Mesendoderm (in vitro differentiated cells): ENCODE data around the gene TTC24.

Experiments
- DNase-seq: peaks from one replicate; pipeline ENCODE4 v3.0.0; 2013
- H2AK5ac ChIP-seq: 2 replicates; pipeline ENCODE4 v1.6.1; 2013; ENCODE audit warnings: low read length, inconsistent platforms
- H2BK120ac ChIP-seq: 2 replicates; pipeline ENCODE4 v1.6.1; 2013; ENCODE audit warnings: low read depth, mild to moderate bottlenecking, low read length, moderate library complexity, mixed read lengths
- H2BK15ac ChIP-seq: replicated peaks from 2 replicates; pipeline ENCODE4 v1.6.1; 2013; ENCODE audit warnings: low read depth, mild to moderate bottlenecking, moderate library complexity
- H2BK5ac ChIP-seq: 2 replicates; pipeline ENCODE4 v1.6.1; 2013; ENCODE audit warnings: low read length, inconsistent platforms
- H3K18ac ChIP-seq: 2 replicates; pipeline ENCODE4 v1.6.1; 2013; ENCODE audit warnings: mild to moderate bottlenecking, low read length, mixed read lengths
- H3K23ac ChIP-seq: one replicate; pipeline ENCODE4 v1.6.1; 2013; ENCODE audit warnings: low read length
- H3K27ac ChIP-seq: 2 replicates; pipeline ENCODE4 v1.5.1; 2013; ENCODE audit warnings: low read depth, mild to moderate bottlenecking, inconsistent platforms, low read length, moderate library complexity
- H3K27me3 ChIP-seq: 2 replicates; pipeline ENCODE4 v1.6.1; 2013; ENCODE audit warnings: low read length, control low read depth, mild to moderate bottlenecking, inconsistent platforms; ENCODE audit not compliant: insufficient read depth, poor library complexity
- H3K36me3 ChIP-seq: 2 replicates; pipeline ENCODE4 v1.6.1; 2013; ENCODE audit warnings: low read length, inconsistent platforms; ENCODE audit not compliant: control insufficient read depth, insufficient read depth
- H3K4ac ChIP-seq: one replicate; pipeline ENCODE4 v1.6.1; 2013; ENCODE audit warnings: low read depth, mild to moderate bottlenecking, low read length, moderate library complexity
- H3K4me1 ChIP-seq: 2 replicates; pipeline ENCODE4 v1.6.1; 2013; ENCODE audit warnings: low read depth, low read length, inconsistent platforms; ENCODE audit not compliant: control insufficient read depth
- H3K4me2 ChIP-seq: 2 replicates; pipeline ENCODE4 v1.6.1; 2013; ENCODE audit warnings: low read length
- H3K4me3 ChIP-seq: 2 replicates; pipeline ENCODE4 v1.5.1; 2013; ENCODE audit warnings: mild to moderate bottlenecking, low read length
- H3K56ac ChIP-seq: one replicate; pipeline ENCODE4 v1.6.1; 2013; ENCODE audit warnings: low read length
- H3K79me1 ChIP-seq: 2 replicates; pipeline ENCODE4 v1.6.1; 2013; ENCODE audit warnings: low read length, inconsistent platforms
- H3K79me2 ChIP-seq: 2 replicates; pipeline ENCODE4 v1.6.1; 2013; ENCODE audit warnings: mild to moderate bottlenecking, low read length; ENCODE audit not compliant: control insufficient read depth, insufficient read depth
- H3K9ac ChIP-seq: 2 replicates; pipeline ENCODE4 v1.6.1; 2013; ENCODE audit warnings: low read length, inconsistent platforms
- H4K5ac ChIP-seq: one replicate; pipeline ENCODE4 v1.6.1; 2013; ENCODE audit warnings: low read length
- H4K8ac ChIP-seq: one replicate; pipeline ENCODE4 v1.6.1; 2013; ENCODE audit warnings: low read depth, mild to moderate bottlenecking, control low read depth, low read length, moderate library complexity
- WGBS: extraction: QIAGEN DNeasy Blood & Tissue Kit; methylation state at CpG from one replicate; pipeline ENCODE4 v1.1.7; 2013; ENCODE audit warnings: low lambda C conversion rate, missing lambda C conversion rate; ENCODE audit not compliant: insufficient coverage; ENCODE audit errors: extremely low coverage; 5-methylcytosine and 5-hydroxymethylcytosine counted together

Gene TTC24

DNA sequence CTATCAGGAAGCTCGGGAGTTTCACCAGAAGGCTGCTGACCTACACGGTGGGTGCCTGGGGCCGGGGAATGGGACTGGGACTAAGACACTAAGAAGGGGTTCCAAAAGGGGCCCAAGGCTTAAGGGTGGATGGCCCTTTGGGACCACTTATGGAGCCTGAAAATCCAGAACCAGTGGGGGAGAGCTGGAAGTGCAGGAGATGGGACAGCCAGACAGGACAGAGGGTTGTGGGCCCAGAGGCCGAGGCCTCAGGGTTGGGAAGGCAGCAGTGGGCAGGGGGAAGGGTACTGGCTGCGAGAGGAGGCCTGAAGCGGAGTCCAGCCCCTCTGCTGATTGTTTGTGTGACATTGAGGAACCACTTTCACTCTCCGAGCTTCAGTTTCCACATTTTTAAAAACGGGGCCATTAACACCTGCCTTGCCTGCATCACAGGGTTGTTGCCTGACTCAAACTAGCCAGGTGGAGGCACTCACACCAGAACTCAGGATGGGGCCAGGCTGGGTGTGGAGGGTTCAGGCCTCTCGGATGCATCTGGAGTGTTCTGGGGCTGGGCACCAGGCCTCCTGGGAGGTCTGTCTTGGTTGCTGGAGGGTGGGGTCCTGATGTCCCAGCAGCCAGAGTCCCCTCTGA, 3.0 kb downstream of the TTC24 start:
- no peaks in the 10 kb centered on the region for H3K27me3 ChIP-seq
- H2AK5ac ChIP-seq = no peak overlapping the region
- no peak overlapping the region for H3K9ac ChIP-seq
- no peak overlapping the region for H3K4me2 ChIP-seq
- no peak overlapping the region for H3K27ac ChIP-seq
- no peak overlapping the region for H2BK120ac ChIP-seq
- H4K8ac ChIP-seq = no peak overlapping the region
- H3K23ac ChIP-seq = no peak overlapping the region
- H4K5ac ChIP-seq = no peak overlapping the region
- H2BK5ac ChIP-seq = no peak overlapping the region
- no CpG with 5 or more reads among the region's 9 CpGs for WGBS
- H3K56ac ChIP-seq = no peak overlapping the region
- no peaks in the 10 kb centered on the region for H3K79me1 ChIP-seq
- no peak for DNase-seq
- no peak overlapping the region for H3K4me3 ChIP-seq
- H3K36me3 ChIP-seq = no peaks in the 10 kb centered on the region
- H2BK15ac ChIP-seq = no peak overlapping the region
- H3K4me1 ChIP-seq = peaks cover 1% of the 10 kb centered on the region
- H3K79me2 ChIP-seq = no peaks in the 10 kb centered on the region
- no peak overlapping the region for H3K18ac ChIP-seq
- H3K4ac ChIP-seq = no peak overlapping the region

DNA sequence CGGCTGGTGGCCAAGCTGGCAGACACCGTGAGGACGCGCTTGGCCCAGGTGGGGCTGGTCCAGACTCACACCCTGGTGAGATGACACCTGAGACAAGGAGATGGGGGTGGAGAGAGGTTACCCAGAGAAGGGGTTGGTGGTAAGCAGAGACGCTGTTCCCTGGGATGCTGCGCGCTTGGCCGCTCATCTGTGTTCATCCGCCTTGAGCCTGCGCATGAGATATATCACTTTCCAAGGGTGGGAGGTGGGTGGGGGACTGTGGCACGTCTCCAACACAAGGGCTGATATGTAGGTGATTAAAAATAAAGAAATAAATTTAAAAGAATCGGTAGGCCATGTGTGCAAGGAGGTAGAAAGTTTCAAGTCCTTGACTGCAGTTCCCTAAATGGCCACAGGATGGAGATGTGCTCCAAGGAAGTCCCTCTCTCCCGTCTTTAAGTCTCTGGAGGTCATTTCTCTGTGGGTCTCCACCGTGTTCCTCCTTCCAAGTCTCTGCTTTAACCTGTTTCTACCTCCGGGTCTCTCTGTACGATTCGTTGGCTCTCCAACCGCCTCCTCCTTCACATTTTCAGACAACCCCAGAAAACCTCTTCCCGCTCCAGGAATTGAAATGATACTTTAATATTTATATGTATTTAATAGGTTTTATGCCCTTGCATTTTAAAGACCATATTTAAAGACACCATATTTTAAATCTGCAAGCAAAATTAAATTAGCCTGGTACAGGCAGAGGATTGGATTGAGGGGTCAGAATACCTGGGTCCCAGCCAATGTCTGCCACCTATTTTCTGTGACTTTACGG, 4.5 kb downstream of the TTC24 start:
- H3K27ac ChIP-seq = no peak overlapping the region
- H2AK5ac ChIP-seq = no peak overlapping the region
- H3K18ac ChIP-seq = no peak overlapping the region
- H3K27me3 ChIP-seq = no peaks in the 10 kb centered on the region
- H3K56ac ChIP-seq = peak overlapping the region; percentile 64
- H3K9ac ChIP-seq = peak overlapping the region; percentile 41
- no peak overlapping the region for H3K23ac ChIP-seq
- WGBS = no CpG with 5 or more reads among the region's 20 CpGs
- H3K4me2 ChIP-seq = no peak overlapping the region
- no peak overlapping the region for H2BK15ac ChIP-seq
- no peaks in the 10 kb centered on the region for H3K79me1 ChIP-seq
- no peak overlapping the region for H2BK120ac ChIP-seq
- H3K79me2 ChIP-seq = no peaks in the 10 kb centered on the region
- no peaks in the 10 kb centered on the region for H3K36me3 ChIP-seq
- peak; percentile 92 for DNase-seq
- no peak overlapping the region for H3K4me3 ChIP-seq
- H4K5ac ChIP-seq = no peak overlapping the region
- H2BK5ac ChIP-seq = no peak overlapping the region
- H3K4me1 ChIP-seq = peaks cover 1% of the 10 kb centered on the region
- H4K8ac ChIP-seq = no peak overlapping the region
- H3K4ac ChIP-seq = no peak overlapping the region

DNA sequence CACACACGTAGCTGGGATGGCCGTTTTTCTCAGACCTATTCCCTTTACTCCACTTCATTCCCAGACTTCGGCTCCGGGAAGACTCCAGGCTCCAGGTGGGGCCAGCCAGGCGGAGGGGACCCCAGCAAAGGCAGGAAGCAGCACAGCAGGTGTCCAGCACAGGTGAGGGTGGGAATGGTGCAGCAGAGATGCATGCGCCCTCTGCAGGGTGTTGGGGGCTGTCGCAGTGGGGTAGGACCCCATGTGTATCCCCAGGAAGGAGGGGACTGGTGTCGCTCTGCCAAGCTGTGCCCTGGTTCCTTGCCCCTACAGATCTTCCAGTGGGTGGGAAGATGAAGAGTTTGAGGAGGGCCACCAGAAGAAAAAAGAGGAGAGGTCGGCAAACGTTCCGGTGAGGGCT, 5.3 kb downstream of the TTC24 start:
- DNase-seq = peak; percentile 65
- no peaks in the 10 kb centered on the region for H3K27me3 ChIP-seq
- H4K8ac ChIP-seq = no peak overlapping the region
- H3K56ac ChIP-seq = peak overlapping the region; percentile 0
- H4K5ac ChIP-seq = no peak overlapping the region
- H3K79me1 ChIP-seq = no peaks in the 10 kb centered on the region
- H3K36me3 ChIP-seq = no peaks in the 10 kb centered on the region
- no peak overlapping the region for H3K23ac ChIP-seq
- no peak overlapping the region for H2AK5ac ChIP-seq
- no CpG with 5 or more reads among the region's 11 CpGs for WGBS
- peaks cover 1% of the 10 kb centered on the region for H3K4me1 ChIP-seq
- no peak overlapping the region for H3K9ac ChIP-seq
- H3K27ac ChIP-seq = no peak overlapping the region
- no peak overlapping the region for H2BK15ac ChIP-seq
- H3K4ac ChIP-seq = no peak overlapping the region
- H2BK5ac ChIP-seq = no peak overlapping the region
- no peak overlapping the region for H3K4me2 ChIP-seq
- H3K79me2 ChIP-seq = no peaks in the 10 kb centered on the region
- no peak overlapping the region for H3K4me3 ChIP-seq
- H2BK120ac ChIP-seq = no peak overlapping the region
- no peak overlapping the region for H3K18ac ChIP-seq

DNA sequence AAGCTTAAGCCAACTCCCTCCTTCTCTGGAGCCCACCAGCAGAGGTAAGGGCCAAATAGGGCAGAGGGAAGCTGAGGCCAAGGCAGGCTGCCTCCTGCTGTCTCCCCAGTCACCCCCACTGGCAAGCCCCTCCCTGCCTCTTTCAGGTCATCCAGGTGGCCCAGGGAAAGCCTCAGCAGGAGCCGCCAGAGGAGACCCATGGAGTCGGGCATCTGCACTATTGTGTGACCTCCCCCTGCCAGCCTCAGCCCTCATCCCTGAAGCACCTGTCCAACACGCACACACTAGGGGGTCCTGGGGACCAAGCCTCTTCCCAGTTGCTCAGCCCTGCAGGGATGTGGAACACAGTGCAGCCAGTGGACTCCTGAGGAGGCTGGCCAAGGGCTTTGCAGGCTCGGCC, 6.8 kb downstream of the TTC24 start:
- Histone ChIP-seq H3K79me1 (no peaks in the 10 kb centered on the region), H2AK5ac (no peak overlapping the region), H2BK5ac (no peak overlapping the region), H2BK120ac (no peak overlapping the region), H4K8ac (no peak overlapping the region), H3K36me3 (no peaks in the 10 kb centered on the region), H4K5ac (no peak overlapping the region), H3K9ac (no peak overlapping the region), H2BK15ac (no peak overlapping the region), H3K27ac (no peak overlapping the region), H3K4me3 (no peak overlapping the region), H3K27me3 (no peaks in the 10 kb centered on the region), H3K4me1 (peaks cover 1% of the 10 kb centered on the region), H3K18ac (no peak overlapping the region), H3K56ac (no peak overlapping the region), H3K4ac (no peak overlapping the region), H3K23ac (no peak overlapping the region), H3K79me2 (no peaks in the 10 kb centered on the region), H3K4me2 (no peak overlapping the region)
- WGBS = no CpG with 5 or more reads among the region's 4 CpGs
- no peak for DNase-seq

DNA sequence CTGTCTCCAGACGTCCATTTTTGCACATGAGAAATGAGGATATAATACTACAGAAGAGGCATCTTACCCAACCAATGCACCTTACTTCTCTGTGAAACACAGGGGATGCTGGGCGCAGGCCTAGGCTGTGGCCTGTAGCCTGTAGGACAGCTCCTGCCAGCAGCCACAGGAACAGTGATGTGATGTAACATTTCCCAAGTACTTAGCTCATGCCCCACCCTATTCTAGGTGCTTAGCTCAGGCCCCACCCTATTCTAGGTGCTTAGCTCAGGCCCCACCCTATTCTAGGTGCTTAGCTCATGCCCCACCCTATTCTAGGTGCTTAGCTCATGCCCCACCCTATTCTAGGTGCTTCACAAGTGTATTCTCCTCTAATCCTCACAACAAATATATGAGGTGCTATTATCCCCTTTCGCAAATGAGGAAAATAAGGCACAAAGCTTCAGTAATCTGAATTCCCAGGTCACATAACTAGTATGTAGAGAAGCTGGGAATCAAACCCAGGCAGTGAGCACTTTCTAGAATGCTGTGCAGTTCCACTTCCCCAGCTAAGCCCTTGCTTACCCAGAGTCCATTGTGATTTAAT, 7.5 kb downstream of the TTC24 start:
- Histone ChIP-seq H3K27ac (no peak overlapping the region), H3K9ac (no peak overlapping the region), H2BK5ac (no peak overlapping the region), H4K8ac (no peak overlapping the region), H3K4me2 (no peak overlapping the region), H3K18ac (no peak overlapping the region), H3K79me2 (no peaks in the 10 kb centered on the region), H3K4me1 (peaks cover 1% of the 10 kb centered on the region), H2AK5ac (no peak overlapping the region), H3K56ac (no peak overlapping the region), H3K27me3 (no peaks in the 10 kb centered on the region), H3K4me3 (no peak overlapping the region), H3K36me3 (no peaks in the 10 kb centered on the region), H3K23ac (no peak overlapping the region), H3K4ac (no peak overlapping the region), H3K79me1 (no peaks in the 10 kb centered on the region), H2BK15ac (no peak overlapping the region), H4K5ac (no peak overlapping the region), H2BK120ac (no peak overlapping the region)
- no peak for DNase-seq
- WGBS = no CpG with 5 or more reads among the region's 3 CpGs
